Measurements from ENCODE around the gene LCA5. TPM values are rescaled to one million over a fixed set of nuclear protein-coding genes. Genes with fewer than 3 reads are reported as not detected.
"Not testable (repeated sequence)": the region's sequence is repeated elsewhere in the genome, so short reads cannot be mapped to it uniquely, and the experiment has no call there.

The LCA5 gene
- 10 to 100 TPM in 1 of 2 donors, 1 to 10 TPM in 1; 6.4 to 11.1 TPM for total RNA-seq
- polyA plus RNA-seq (2013, experiment 1 of 2), result 6.8 TPM
- polyA plus RNA-seq (2013, experiment 2 of 2), result 6.7 TPM
- long read RNA-seq, experiment 1, full-length matches to known transcripts, result 1 of 3 reads
- long read RNA-seq, experiment 1, partial matches to known transcripts, result 1 of 3 reads
- long read RNA-seq, experiment 1, other reads (novel, unspliced or antisense), result 1 of 3 reads
- long read RNA-seq, experiment 2, full-length matches to known transcripts, result 16 of 26 reads
- long read RNA-seq, experiment 2, partial matches to known transcripts, result 5 of 26 reads
- long read RNA-seq, experiment 2, other reads (novel, unspliced or antisense), result 5 of 26 reads
- long read RNA-seq, experiment 3, full-length matches to known transcripts, result 10 of 26 reads
- long read RNA-seq, experiment 3, partial matches to known transcripts, result 9 of 26 reads
- long read RNA-seq, experiment 3, other reads (novel, unspliced or antisense), result 7 of 26 reads
- long read RNA-seq, experiment 4, full-length matches to known transcripts, result 9 of 18 reads
- long read RNA-seq, experiment 4, partial matches to known transcripts, result 4 of 18 reads
- long read RNA-seq, experiment 4, other reads (novel, unspliced or antisense), result 5 of 18 reads

DNA sequence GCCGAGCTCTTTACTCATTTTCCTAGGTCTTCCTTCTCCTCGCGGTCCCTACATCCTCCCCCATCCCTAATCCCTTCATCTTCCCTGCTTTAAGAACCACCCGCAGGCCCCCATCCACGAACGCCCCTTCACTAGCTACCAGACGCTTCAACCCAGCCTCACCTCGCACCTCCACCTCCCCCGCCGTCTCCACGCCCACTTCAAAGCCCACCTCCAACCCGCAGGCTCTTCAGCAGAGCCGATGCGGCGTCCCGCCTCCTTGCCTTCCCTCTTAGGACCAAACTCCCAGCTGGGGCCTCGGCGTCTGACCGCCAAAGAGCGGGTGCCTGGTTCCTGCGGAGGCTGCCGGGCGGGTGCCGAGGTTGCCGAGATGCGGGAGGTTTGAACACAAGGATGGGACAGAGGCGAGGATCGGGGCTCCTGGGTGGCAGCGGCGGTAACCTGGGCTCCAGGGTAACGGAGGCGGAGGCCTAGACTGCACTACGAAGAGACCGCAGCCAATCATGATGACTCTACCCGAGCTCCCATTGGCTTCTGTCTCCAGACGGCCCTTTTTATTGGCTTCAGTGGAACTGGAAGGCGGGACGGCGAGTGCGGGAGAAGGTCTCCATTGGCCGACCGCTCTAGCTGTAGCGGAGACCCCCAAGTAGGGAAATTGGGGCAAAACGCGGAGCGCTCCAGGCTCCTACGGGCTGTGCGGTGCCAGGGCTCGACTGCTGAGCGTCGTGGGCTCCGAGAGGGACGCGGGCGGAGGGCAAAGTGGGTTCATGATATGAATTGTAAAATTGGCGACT lies at the start of gene LCA5:
LCA5 (minus strand) TSS at position 477 of the 794 bp plus-strand sequence. CDS start 18,536 bp downstream, outside the sequence.
- peak within 1 kb of the TSS; percentile 85 for H3K9ac ChIP-seq (ENCODE audit: extremely low read depth, low read length, poor library complexity, severe bottlenecking)
- no peaks in the 10 kb centered on the region for H3K4me1 ChIP-seq (ENCODE audit: control insufficient read depth, insufficient read depth, low read length)
- DNase-seq, result peak; percentile 98
- H3K27ac Mint-ChIP-seq, result no peak within 1 kb of the TSS
- TF ChIP-seq CTCF (conservative IDR thresholded peaks at IDR 0.05), result no peak
- peaks cover 16% of the 10 kb centered on the region for H3K36me3 Mint-ChIP-seq (ENCODE audit: low read depth)
- 0% methylated on average over 14 to 56 of the region's 56 CpGs for WGBS, 2 experiments (ENCODE audit: insufficient coverage in 1 of 2, insufficient read length in 1 of 2)
- no peaks in the 10 kb centered on the region for H3K27me3 ChIP-seq (ENCODE audit: control insufficient read depth, insufficient read depth, low read length, poor library complexity, severe bottlenecking)
- no peaks in the 10 kb centered on the region for H3K9me3 Mint-ChIP-seq
- peaks cover 9% of the 10 kb centered on the region for H3K36me3 ChIP-seq (ENCODE audit: control insufficient read depth, insufficient read depth, low read length)
- peak within 1 kb of the TSS; percentile 90 for H3K4me3 ChIP-seq (ENCODE audit: low read length)
- H3K27me3 Mint-ChIP-seq (ENCODE audit: insufficient read depth), result no peaks in the 10 kb centered on the region
- H3K4me1 Mint-ChIP-seq, result peaks cover 25% of the 10 kb centered on the region
- H3K27ac ChIP-seq (ENCODE audit: low read depth, low read length), result peak within 1 kb of the TSS; percentile 78
- no peaks in the 10 kb centered on the region for H3K9me3 ChIP-seq (ENCODE audit: control insufficient read depth, low read length)
- H3K4me3 Mint-ChIP-seq, result no peak within 1 kb of the TSS

DNA sequence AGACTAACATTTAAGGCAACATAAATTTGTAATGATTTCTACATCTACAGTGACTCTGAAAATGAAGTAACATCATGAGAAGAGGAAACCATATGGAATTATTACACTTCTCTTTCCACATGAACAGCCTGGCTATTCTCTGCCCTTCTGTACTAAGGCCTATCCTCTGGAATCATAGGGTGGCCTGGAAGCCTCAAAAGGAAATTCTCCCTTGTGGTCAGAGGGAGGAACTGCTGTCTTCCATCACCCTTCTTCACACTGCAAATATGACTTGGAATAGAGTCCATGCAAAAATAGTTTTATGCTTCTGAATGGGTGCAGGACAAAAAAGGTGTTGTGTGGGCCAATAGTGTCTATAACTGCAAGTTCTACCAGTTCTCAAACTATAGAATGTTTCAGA lies 49.3 kb upstream of the LCA5 start:
- Histone ChIP-seq H3K4me1 (ENCODE audit: control insufficient read depth, insufficient read depth, low read length) (no peaks in the 10 kb centered on the region), H3K36me3 (ENCODE audit: control insufficient read depth, insufficient read depth, low read length) (peaks cover 4% of the 10 kb centered on the region), H3K27me3 (ENCODE audit: control insufficient read depth, insufficient read depth, low read length, poor library complexity, severe bottlenecking) (no peaks in the 10 kb centered on the region), H3K9ac (ENCODE audit: extremely low read depth, low read length, poor library complexity, severe bottlenecking) (no peak overlapping the region), H3K9me3 (ENCODE audit: control insufficient read depth, low read length) (no peaks in the 10 kb centered on the region), H3K27ac (ENCODE audit: low read depth, low read length) (no peak overlapping the region), H3K4me3 (ENCODE audit: low read length) (no peak overlapping the region)
- Mint-ChIP-seq H3K9me3 (peaks cover 12% of the 10 kb centered on the region), H3K4me1 (no peaks in the 10 kb centered on the region), H3K4me3 (no peak overlapping the region), H3K27me3 (ENCODE audit: insufficient read depth) (no peaks in the 10 kb centered on the region), H3K27ac (no peak overlapping the region), H3K36me3 (ENCODE audit: low read depth) (no peaks in the 10 kb centered on the region)
- TF ChIP-seq CTCF (conservative IDR thresholded peaks at IDR 0.05), result peak; percentile 77
- DNase-seq, result peak; percentile 55

DNA sequence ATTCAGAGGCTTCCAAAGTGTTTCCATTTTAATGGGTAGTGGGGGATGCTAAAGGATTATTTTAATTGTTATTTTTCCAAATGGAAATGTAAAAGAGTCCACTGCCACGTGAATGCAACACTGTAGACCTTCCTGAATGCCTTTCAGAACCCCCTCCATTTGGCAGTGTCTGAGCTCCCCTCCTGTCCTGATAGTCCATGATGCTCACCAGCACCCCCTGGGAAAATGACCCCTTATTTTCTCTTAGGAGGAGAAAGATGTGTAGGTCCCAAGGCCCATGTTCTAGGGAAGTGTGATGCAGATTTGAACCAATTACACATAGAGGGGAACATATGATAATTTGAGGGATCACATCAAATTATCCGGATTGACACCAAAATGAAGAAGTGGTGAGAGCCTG lies 47.1 kb upstream of the LCA5 start:
- Mint-ChIP-seq H3K4me1 (no peaks in the 10 kb centered on the region), H3K27ac (no peak overlapping the region), H3K4me3 (no peak overlapping the region), H3K27me3 (ENCODE audit: insufficient read depth) (no peaks in the 10 kb centered on the region), H3K9me3 (peaks cover 32% of the 10 kb centered on the region), H3K36me3 (ENCODE audit: low read depth) (peaks cover 5% of the 10 kb centered on the region)
- Histone ChIP-seq H3K4me3 (ENCODE audit: low read length) (no peak overlapping the region), H3K9me3 (ENCODE audit: control insufficient read depth, low read length) (no peaks in the 10 kb centered on the region), H3K27ac (ENCODE audit: low read depth, low read length) (no peak overlapping the region), H3K36me3 (ENCODE audit: control insufficient read depth, insufficient read depth, low read length) (peaks cover 4% of the 10 kb centered on the region), H3K9ac (ENCODE audit: extremely low read depth, low read length, poor library complexity, severe bottlenecking) (no peak overlapping the region), H3K4me1 (ENCODE audit: control insufficient read depth, insufficient read depth, low read length) (no peaks in the 10 kb centered on the region), H3K27me3 (ENCODE audit: control insufficient read depth, insufficient read depth, low read length, poor library complexity, severe bottlenecking) (no peaks in the 10 kb centered on the region)
- TF ChIP-seq CTCF (conservative IDR thresholded peaks at IDR 0.05), result peak; percentile 32
- 88 to 89% methylated on average over 1 to 2 of the region's 2 CpGs for WGBS, 2 experiments (ENCODE audit: insufficient coverage in 1 of 2, insufficient read length in 1 of 2)
- DNase-seq, result no peak

- H3K27me3 ChIP-seq (ENCODE audit: control insufficient read depth, insufficient read depth, low read length, poor library complexity, severe bottlenecking); H3K9ac ChIP-seq (ENCODE audit: extremely low read depth, low read length, poor library complexity, severe bottlenecking); H3K36me3 ChIP-seq (ENCODE audit: control insufficient read depth, insufficient read depth, low read length); H3K27ac Mint-ChIP-seq; H3K4me3 ChIP-seq (ENCODE audit: low read length); H3K9me3 ChIP-seq (ENCODE audit: control insufficient read depth, low read length); H3K4me1 ChIP-seq (ENCODE audit: control insufficient read depth, insufficient read depth, low read length); H3K27me3 Mint-ChIP-seq (ENCODE audit: insufficient read depth); H3K4me3 Mint-ChIP-seq; H3K27ac ChIP-seq (ENCODE audit: low read depth, low read length); DNase-seq: not testable (repeated sequence)
- peaks cover 17% of the 10 kb centered on the region for H3K36me3 Mint-ChIP-seq (ENCODE audit: low read depth)
- peaks cover 43% of the 10 kb centered on the region for H3K9me3 Mint-ChIP-seq
- H3K4me1 Mint-ChIP-seq, result peaks cover 16% of the 10 kb centered on the region
- 80 to 89% methylated on average over 5 to 6 of the region's 6 CpGs for WGBS, 2 experiments (ENCODE audit: insufficient coverage in 1 of 2, insufficient read length in 1 of 2)
Observed at GRCh38 chr6:79577926-79578325, 40.7 kb upstream of the LCA5 start.

All from endodermal cell (in vitro differentiated cells).